ENCODE results near the gene PATJ.
"Not testable (repeated sequence)": the region's sequence is repeated elsewhere in the genome, so short reads cannot be mapped to it uniquely, and the experiment has no call there.

DNA sequence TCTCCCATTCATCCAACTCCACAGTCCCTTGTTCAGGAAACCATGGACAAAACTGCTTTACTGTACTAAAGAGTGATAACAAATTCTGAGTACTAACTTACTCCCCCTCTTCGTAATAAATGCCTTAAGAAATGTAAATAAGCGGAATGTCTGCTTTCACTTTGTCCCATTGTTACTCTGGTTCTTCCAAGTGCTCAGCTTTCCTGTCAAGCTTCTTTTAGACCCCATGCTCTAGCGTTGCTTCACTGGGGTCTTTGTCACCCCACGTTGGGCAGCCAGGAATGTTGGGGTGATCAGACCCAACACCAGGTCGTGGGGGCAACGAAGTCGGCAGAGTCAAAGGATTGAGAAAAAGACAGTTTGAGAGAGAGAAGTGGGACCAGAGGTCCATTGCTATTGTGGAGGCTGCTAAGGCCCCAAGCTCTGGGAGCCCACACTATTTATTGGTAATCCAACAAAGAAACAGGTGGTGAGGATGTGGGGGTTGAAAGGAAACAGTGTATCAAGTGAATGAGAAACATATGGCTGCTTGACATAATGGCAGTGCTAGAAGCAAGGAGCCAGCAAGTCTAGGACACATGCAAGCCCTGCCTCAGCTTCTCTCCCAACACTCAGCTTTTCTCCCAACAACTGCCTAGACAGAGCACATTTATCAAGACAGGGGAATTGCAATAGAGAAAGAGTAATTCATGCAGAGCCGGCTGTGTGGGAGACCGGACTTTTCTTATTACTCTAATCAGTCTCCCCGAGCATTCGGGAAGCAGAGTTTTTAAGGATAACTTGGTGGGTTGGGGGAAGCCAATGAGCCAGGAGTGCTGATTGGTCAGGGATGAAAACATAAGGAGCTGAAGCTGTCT is 441.1 kb downstream of the PATJ start:
- not testable (repeated sequence) for TF ChIP-seq JUND, ZNF274, KAT8 (CRISPR knock-in tag; IDR thresholded peaks at IDR 0.05)
